GM12891 (cell line): ENCODE data around the gene ARHGEF17.

Experiments
- POLR2A ChIP-seq: IDR thresholded peaks from 2 replicates; pipeline ENCODE4 v1.6.1; 2011; ENCODE audit warnings: low read depth, low read length, control low read depth
- POLR2AphosphoS5 ChIP-seq: IDR thresholded peaks from 2 replicates; pipeline ENCODE4 v1.6.1; 2011; ENCODE audit warnings: low read depth, low read length, control low read depth

DNA sequence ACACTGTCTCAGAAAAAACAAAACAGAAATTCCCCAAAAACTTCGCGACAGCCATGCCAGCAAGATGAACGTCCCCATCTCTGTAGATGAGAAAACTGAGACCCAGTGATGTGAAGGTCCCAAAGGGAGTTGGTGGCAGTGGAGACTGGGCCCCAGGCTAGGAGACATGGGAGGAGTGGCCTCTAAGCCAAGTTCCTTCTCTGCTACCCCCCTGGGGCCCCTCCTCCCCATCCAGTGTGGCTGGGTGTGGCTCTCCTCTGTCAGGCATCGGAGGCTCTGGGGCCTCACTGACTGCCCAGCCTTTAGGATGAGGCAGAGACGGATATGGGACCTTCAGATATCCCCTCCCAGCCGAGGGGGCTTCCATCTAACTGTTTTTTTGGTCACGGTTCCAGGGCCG lies 77.9 kb downstream of the ARHGEF17 start:
- TF ChIP-seq POLR2AphosphoS5 = no peak
- no peak for TF ChIP-seq POLR2A
